HepG2 (cell line): ENCODE data around the gene ATG13. TPM values are rescaled to one million over a fixed set of nuclear protein-coding genes. Genes with fewer than 3 reads are reported as not detected.
A peak's percentile ranks its signal among the peaks of the same experiment; 100 is the strongest.

Source experiments
- BORCS8-MEF2B ChIP-seq: sonication (generic); formaldehyde crosslinking; IDR thresholded peaks from 2 replicates; pipeline ENCODE4 v1.8.0; 2022; ENCODE audit warnings: mild to moderate bottlenecking, missing genetic modification reagents
- EZH2 ChIP-seq: conservative IDR thresholded peaks from 2 replicates; pipeline ENCODE4 v1.6.1; 2012; ENCODE audit warnings: mild to moderate bottlenecking, low read depth, low read length, moderate library complexity
- HOXA3 ChIP-seq: sonication (generic); formaldehyde crosslinking; IDR thresholded peaks from 2 replicates; pipeline ENCODE4 v1.5.0; 2020; ENCODE audit warnings: missing genetic modification reagents
- KDM6A ChIP-seq: IDR thresholded peaks from 2 replicates; pipeline ENCODE4 v1.6.1; 2016; ENCODE audit warnings: low read depth
- NR1H2 ChIP-seq: sonication (generic); formaldehyde crosslinking; IDR thresholded peaks from 2 replicates; pipeline ENCODE4 v1.8.1; 2022; ENCODE audit warnings: low read depth, missing genetic modification reagents, borderline replicate concordance
- REPIN1 ChIP-seq: sonication (generic); formaldehyde crosslinking; IDR thresholded peaks from 2 replicates; pipeline ENCODE4 v1.8.0; 2022; ENCODE audit warnings: missing genetic modification reagents, low read depth, mild to moderate bottlenecking, borderline replicate concordance
- RFX3 ChIP-seq: IDR thresholded peaks from 2 replicates; pipeline ENCODE4 v1.6.1; 2016; ENCODE audit warnings: missing biosample characterization, missing genetic modification reagents
- RFX5 ChIP-seq: IDR thresholded peaks from 2 replicates; pipeline ENCODE4 v1.6.1; 2011; ENCODE audit warnings: low read depth, low read length, improper control_type of control experiment
- SUZ12 ChIP-seq: fragments of 150-350 bp; IDR thresholded peaks from 2 replicates; pipeline ENCODE4 v1.6.1; 2014; ENCODE audit warnings: low read depth, low read length
- TBX3 ChIP-seq: fragments of 450-650 bp; IDR thresholded peaks from 2 replicates; pipeline ENCODE4 v1.6.1; 2017; ENCODE audit warnings: antibody characterized with exemption, mild to moderate bottlenecking, inconsistent platforms, borderline replicate concordance
- ZFP62 ChIP-seq: sonication (generic); formaldehyde crosslinking; IDR thresholded peaks from 2 replicates; pipeline ENCODE4 v1.4.0; 2020; ENCODE audit warnings: missing genetic modification reagents
- ZMAT3 ChIP-seq: sonication (generic); formaldehyde crosslinking; conservative IDR thresholded peaks from 2 replicates; pipeline ENCODE4 v1.7.0; 2021; ENCODE audit warnings: missing genetic modification reagents
- ZNF460 ChIP-seq: sonication (generic); formaldehyde crosslinking; IDR thresholded peaks from 2 replicates; pipeline ENCODE4 v1.5.1; 2020; ENCODE audit warnings: missing genetic modification reagents, mild to moderate bottlenecking, borderline replicate concordance
- polyA plus RNA-seq, 8 experiments: library from polyadenylated mRNA; depleted of rRNA in 3 of 8; stranded (reverse) in 7 of 8; unstranded in 1 of 8; fragments of >200 nt; fragmentation: Illumina TruSeq in 4 of 8; extraction: Trizol in 4 of 8; gene quantifications; 2 replicates each; pipeline versions ENCODE4 v1.2.1 to v1.2.3, GENCODE V29; 2011 to 2016; ENCODE audit warnings: low read depth in 4 of 8, missing spikeins in 1 of 8, mixed read lengths in 1 of 8; ENCODE audit not compliant: insufficient read depth in 1 of 8
- total RNA-seq, 5 experiments: library from RNA; depleted of rRNA; stranded (reverse); fragments of >200 nt; fragmentation: Illumina TruSeq; extraction: Trizol; gene quantifications; 2 replicates each; pipeline ENCODE4 v1.2.3, GENCODE V29; 2016; ENCODE audit warnings: low read depth in 1 of 5
- TF ChIP-seq, protein P1 (sequence below): IDR thresholded peaks from 2 replicates; pipeline ENCODE4 v1.6.1; 2016; ENCODE audit warnings: mild to moderate bottlenecking, missing biosample characterization, missing genetic modification reagents
- TF ChIP-seq, protein P2 (sequence below): sonication (generic); formaldehyde crosslinking; IDR thresholded peaks from 2 replicates; pipeline ENCODE4 v1.4.0; 2020; ENCODE audit warnings: mild to moderate bottlenecking, missing genetic modification reagents
- TF ChIP-seq, protein P3 (sequence below): sonication (generic); formaldehyde crosslinking; IDR thresholded peaks from 2 replicates; pipeline ENCODE4 v1.4.0; 2020; ENCODE audit warnings: mild to moderate bottlenecking, missing genetic modification reagents
- TF ChIP-seq, protein P4 (sequence below): IDR thresholded peaks from 2 replicates; pipeline ENCODE4 v1.6.1; 2016; ENCODE audit warnings: missing compliant biosample characterization, missing genetic modification reagents, borderline replicate concordance
- TF ChIP-seq, protein P5 (sequence below): sonication (generic); formaldehyde crosslinking; IDR thresholded peaks from 2 replicates; pipeline ENCODE4 v1.4.0; 2020; ENCODE audit warnings: missing genetic modification reagents, borderline replicate concordance

The ATG13 gene
- total and polyA plus RNA-seq, 2 of the 13 experiments (the other 11 are each of a cell fraction or from before 2014, with no cell fraction given): 55.0 to 77.3 TPM

DNA sequence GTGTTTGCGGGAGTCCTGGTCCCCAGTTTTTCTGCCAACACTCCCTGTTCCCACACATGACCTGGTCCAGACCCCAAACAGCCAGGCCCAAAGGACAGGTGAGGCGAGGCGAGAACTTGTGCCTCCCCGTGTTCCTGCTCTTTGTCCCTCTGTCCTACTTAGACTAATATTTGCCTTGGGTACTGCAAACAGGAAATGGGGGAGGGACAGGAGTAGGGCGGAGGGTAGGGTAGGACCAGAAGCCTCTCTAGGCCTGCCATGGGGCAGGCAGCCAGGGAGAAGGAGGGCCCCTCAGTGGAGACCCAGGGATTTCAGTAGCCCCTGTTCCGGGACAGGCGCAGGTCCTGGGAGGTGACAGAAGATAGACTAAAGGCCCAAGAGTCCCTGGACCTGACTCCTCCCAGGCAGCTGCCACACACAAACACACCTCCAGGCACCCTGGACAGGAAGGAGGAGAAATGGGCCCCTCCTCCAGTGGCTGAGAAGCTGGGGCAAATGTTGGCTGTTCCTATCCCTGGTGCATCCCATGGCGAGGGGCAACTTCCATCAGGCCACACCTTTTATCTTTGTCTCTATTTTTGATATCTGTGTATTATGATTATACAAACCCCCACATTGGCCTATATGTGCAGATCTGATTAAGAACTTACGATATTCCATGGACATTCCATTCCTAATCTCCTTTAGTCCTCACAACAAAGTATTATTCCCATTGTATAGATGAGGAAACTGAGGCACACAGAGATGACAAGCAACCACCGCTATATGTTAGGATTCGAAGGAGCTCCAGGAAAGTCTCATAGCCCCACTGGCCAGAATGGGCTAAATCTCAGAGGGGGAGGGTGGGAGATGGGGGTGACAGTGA is 101.0 kb downstream of the ATG13 start (continued):
- TF ChIP-seq, protein P1, sequence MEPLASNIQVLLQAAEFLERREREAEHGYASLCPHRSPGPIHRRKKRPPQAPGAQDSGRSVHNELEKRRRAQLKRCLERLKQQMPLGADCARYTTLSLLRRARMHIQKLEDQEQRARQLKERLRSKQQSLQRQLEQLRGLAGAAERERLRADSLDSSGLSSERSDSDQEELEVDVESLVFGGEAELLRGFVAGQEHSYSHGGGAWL (CRISPR knock-in tag): 0 out of 2 replicates have a peak, but pooled peaks have one; percentile 24
- TF ChIP-seq ZNF460 (CRISPR knock-in tag): no peak; the same call in 1 of the 2 replicates
- TF ChIP-seq, protein P2, sequence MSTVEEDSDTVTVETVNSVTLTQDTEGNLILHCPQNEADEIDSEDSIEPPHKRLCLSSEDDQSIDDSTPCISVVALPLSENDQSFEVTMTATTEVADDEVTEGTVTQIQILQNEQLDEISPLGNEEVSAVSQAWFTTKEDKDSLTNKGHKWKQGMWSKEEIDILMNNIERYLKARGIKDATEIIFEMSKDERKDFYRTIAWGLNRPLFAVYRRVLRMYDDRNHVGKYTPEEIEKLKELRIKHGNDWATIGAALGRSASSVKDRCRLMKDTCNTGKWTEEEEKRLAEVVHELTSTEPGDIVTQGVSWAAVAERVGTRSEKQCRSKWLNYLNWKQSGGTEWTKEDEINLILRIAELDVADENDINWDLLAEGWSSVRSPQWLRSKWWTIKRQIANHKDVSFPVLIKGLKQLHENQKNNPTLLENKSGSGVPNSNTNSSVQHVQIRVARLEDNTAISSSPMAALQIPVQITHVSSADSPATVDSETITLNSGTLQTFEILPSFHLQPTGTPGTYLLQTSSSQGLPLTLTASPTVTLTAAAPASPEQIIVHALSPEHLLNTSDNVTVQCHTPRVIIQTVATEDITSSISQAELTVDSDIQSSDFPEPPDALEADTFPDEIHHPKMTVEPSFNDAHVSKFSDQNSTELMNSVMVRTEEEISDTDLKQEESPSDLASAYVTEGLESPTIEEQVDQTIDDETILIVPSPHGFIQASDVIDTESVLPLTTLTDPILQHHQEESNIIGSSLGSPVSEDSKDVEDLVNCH: no peak
- TF ChIP-seq, protein P3, sequence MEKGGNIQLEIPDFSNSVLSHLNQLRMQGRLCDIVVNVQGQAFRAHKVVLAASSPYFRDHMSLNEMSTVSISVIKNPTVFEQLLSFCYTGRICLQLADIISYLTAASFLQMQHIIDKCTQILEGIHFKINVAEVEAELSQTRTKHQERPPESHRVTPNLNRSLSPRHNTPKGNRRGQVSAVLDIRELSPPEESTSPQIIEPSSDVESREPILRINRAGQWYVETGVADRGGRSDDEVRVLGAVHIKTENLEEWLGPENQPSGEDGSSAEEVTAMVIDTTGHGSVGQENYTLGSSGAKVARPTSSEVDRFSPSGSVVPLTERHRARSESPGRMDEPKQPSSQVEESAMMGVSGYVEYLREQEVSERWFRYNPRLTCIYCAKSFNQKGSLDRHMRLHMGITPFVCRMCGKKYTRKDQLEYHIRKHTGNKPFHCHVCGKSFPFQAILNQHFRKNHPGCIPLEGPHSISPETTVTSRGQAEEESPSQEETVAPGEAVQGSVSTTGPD (CRISPR knock-in tag): no peak; the same call in 1 of the 2 replicates
- peak; percentile 84; the same call in 1 of the 2 replicates for TF ChIP-seq REPIN1 (CRISPR knock-in tag)
- peak; percentile 45; the same call in 1 of the 2 replicates for TF ChIP-seq BORCS8-MEF2B (CRISPR knock-in tag)
- no peak for TF ChIP-seq NR1H2 (CRISPR knock-in tag)
- peak; percentile 59; the same call in 1 of the 2 replicates for TF ChIP-seq TBX3
- TF ChIP-seq HOXA3: peak; percentile 84; the same call in 1 of the 2 replicates
- TF ChIP-seq RFX3 (CRISPR knock-in tag): no peak
- TF ChIP-seq ZFP62 (CRISPR knock-in tag): no peak
- no peak for TF ChIP-seq EZH2
- TF ChIP-seq KDM6A (CRISPR knock-in tag): peak; percentile 100
- TF ChIP-seq SUZ12: no peak
- TF ChIP-seq ZMAT3 (CRISPR knock-in tag): 0 out of 2 replicates have a peak, but pooled peaks have one; percentile 7
- TF ChIP-seq, protein P4, sequence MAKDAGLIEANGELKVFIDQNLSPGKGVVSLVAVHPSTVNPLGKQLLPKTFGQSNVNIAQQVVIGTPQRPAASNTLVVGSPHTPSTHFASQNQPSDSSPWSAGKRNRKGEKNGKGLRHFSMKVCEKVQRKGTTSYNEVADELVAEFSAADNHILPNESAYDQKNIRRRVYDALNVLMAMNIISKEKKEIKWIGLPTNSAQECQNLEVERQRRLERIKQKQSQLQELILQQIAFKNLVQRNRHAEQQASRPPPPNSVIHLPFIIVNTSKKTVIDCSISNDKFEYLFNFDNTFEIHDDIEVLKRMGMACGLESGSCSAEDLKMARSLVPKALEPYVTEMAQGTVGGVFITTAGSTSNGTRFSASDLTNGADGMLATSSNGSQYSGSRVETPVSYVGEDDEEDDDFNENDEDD: peak; percentile 61; the same call in 1 of the 2 replicates
- TF ChIP-seq, protein P5, sequence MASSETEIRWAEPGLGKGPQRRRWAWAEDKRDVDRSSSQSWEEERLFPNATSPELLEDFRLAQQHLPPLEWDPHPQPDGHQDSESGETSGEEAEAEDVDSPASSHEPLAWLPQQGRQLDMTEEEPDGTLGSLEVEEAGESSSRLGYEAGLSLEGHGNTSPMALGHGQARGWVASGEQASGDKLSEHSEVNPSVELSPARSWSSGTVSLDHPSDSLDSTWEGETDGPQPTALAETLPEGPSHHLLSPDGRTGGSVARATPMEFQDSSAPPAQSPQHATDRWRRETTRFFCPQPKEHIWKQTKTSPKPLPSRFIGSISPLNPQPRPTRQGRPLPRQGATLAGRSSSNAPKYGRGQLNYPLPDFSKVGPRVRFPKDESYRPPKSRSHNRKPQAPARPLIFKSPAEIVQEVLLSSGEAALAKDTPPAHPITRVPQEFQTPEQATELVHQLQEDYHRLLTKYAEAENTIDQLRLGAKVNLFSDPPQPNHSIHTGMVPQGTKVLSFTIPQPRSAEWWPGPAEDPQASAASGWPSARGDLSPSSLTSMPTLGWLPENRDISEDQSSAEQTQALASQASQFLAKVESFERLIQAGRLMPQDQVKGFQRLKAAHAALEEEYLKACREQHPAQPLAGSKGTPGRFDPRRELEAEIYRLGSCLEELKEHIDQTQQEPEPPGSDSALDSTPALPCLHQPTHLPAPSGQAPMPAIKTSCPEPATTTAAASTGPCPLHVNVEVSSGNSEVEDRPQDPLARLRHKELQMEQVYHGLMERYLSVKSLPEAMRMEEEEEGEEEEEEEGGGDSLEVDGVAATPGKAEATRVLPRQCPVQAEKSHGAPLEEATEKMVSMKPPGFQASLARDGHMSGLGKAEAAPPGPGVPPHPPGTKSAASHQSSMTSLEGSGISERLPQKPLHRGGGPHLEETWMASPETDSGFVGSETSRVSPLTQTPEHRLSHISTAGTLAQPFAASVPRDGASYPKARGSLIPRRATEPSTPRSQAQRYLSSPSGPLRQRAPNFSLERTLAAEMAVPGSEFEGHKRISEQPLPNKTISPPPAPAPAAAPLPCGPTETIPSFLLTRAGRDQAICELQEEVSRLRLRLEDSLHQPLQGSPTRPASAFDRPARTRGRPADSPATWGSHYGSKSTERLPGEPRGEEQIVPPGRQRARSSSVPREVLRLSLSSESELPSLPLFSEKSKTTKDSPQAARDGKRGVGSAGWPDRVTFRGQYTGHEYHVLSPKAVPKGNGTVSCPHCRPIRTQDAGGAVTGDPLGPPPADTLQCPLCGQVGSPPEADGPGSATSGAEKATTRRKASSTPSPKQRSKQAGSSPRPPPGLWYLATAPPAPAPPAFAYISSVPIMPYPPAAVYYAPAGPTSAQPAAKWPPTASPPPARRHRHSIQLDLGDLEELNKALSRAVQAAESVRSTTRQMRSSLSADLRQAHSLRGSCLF (CRISPR knock-in tag): no peak; the same call in 1 of the 2 replicates
- no peak for TF ChIP-seq RFX5
